GM12878 (cell line): Measurements from ENCODE around the gene DLX1. TPM values are rescaled to one million over a fixed set of nuclear protein-coding genes. Genes with fewer than 3 reads are reported as not detected.

Experiments
- ATAC-seq: fragments of 200-7000 bp; cut with Tn5 transposase; 3 replicates; pipeline ENCODE4 v1.9.1; 2020; ENCODE audit warnings: mild to moderate bottlenecking, moderate library complexity
- BruUV-seq: library from RNA; stranded (reverse); fragments of 400-500 nt; replicated peaks from 2 replicates; lab custom pipeline; 2021; lab: Mats Ljungman, UMichigan
- CTCF ChIA-PET: fragments of 300-600 bp; sonication (Branson Sonifier 250); formaldehyde crosslinking; extraction: SDS; loops from one replicate; lab custom pipeline; 2021; ENCODE audit warnings: inconsistent platforms; lab: Yijun Ruan, JAX
- POLR2A ChIA-PET: fragments of 350-600 bp; formaldehyde crosslinking; extraction: SDS; loops from one replicate; lab custom pipeline; 2021; ENCODE audit warnings: inconsistent platforms; lab: Charles Lee
- RAD21 ChIA-PET: fragments of 300-600 bp; sonication (Branson Sonifier 250); formaldehyde crosslinking; loops from one replicate; lab custom pipeline; 2023; ENCODE audit warnings: antibody characterized with exemption; ENCODE audit not compliant: unreplicated experiment; lab: Charles Lee
- SMC1A ChIA-PET: fragments of 300-600 bp; sonication (Branson Sonifier 250); formaldehyde crosslinking; loops from one replicate; lab custom pipeline; 2023; ENCODE audit not compliant: unreplicated experiment, uncharacterized antibody; lab: Charles Lee
- DNase-seq: peaks from one replicate; pipeline ENCODE4 v3.0.0-alpha.2; 2011; ENCODE audit warnings: low read depth, low spot score
- FAIRE-seq: peaks from 3 replicates; lab custom pipeline; 2011; peaks lifted over from hg19 to GRCh38; lab: Jason Lieb, UNC
- H2AFZ ChIP-seq: 2 replicates; pipeline ENCODE4 v1.6.0; 2011; ENCODE audit warnings: low read depth, low read length, control low read depth; ENCODE audit not compliant: control insufficient read depth
- H3K27ac ChIP-seq: 2 replicates; pipeline ENCODE4 v1.5.1; 2011; ENCODE audit warnings: control low read depth; ENCODE audit not compliant: control insufficient read depth, insufficient read depth
- H3K27me3 ChIP-seq, 2 experiments: replicated peaks in 1 of 2; 2 replicates each; pipeline versions ENCODE4 v1.6.0 to v1.6.1; 2011; ENCODE audit warnings: low read length in 1 of 2; ENCODE audit not compliant: control insufficient read depth in 2 of 2, insufficient read depth in 2 of 2
- H3K36me3 ChIP-seq, 2 experiments: 2 replicates each; pipeline ENCODE4 v1.5.1; 2011; ENCODE audit warnings: low read length in 1 of 2; ENCODE audit not compliant: control insufficient read depth in 2 of 2, insufficient read depth in 2 of 2
- H3K4me1 ChIP-seq: 2 replicates; pipeline ENCODE4 v1.6.1; 2011; ENCODE audit warnings: mild to moderate bottlenecking, low read length, moderate library complexity, mixed read lengths; ENCODE audit not compliant: control insufficient read depth, insufficient read depth
- H3K4me2 ChIP-seq: 2 replicates; pipeline ENCODE4 v1.6.0; 2011; ENCODE audit warnings: control low read depth; ENCODE audit not compliant: control insufficient read depth, insufficient read depth
- H3K4me3 ChIP-seq: fragments of 200-600 bp; sonication (generic); 2 replicates; pipeline ENCODE4 v1.5.1; 2016
- H3K79me2 ChIP-seq: 2 replicates; pipeline ENCODE4 v1.6.0; 2011; ENCODE audit warnings: low read length; ENCODE audit not compliant: control insufficient read depth, insufficient read depth
- H3K9ac ChIP-seq: 2 replicates; pipeline ENCODE4 v1.8.0; 2011; ENCODE audit warnings: low read length, control low read depth, mixed read lengths; ENCODE audit not compliant: control insufficient read depth, insufficient read depth
- H3K9me3 ChIP-seq: replicated peaks from 3 replicates; pipeline ENCODE4 v1.5.1; 2011; ENCODE audit warnings: mild to moderate bottlenecking, low read length; ENCODE audit not compliant: control insufficient read depth, insufficient read depth
- H4K20me1 ChIP-seq: 2 replicates; pipeline ENCODE4 v1.6.0; 2011; ENCODE audit not compliant: control insufficient read depth, insufficient read depth
- E4F1 ChIP-seq: fragments of 450-650 bp; IDR thresholded peaks from 2 replicates; pipeline ENCODE4 v1.6.1; 2018; ENCODE audit warnings: borderline replicate concordance, mild to moderate bottlenecking; ENCODE audit not compliant: partially characterized antibody
- NFIC ChIP-seq: IDR thresholded peaks from 2 replicates; pipeline ENCODE4 v1.6.1; 2012; ENCODE audit warnings: low read depth, mild to moderate bottlenecking, inconsistent platforms, low read length, moderate library complexity
- RUNX3 ChIP-seq: IDR thresholded peaks from 2 replicates; pipeline ENCODE4 v1.6.1; 2012; ENCODE audit warnings: low read length, inconsistent platforms
- TBL1XR1 ChIP-seq: IDR thresholded peaks from 2 replicates; pipeline ENCODE4 v1.6.1; 2012; ENCODE audit warnings: low read depth, low read length, improper control_type of control experiment
- ZSCAN29 ChIP-seq: fragments of 450-650 bp; IDR thresholded peaks from 2 replicates; pipeline ENCODE4 v1.6.1; 2017; ENCODE audit warnings: mild to moderate bottlenecking, moderate library complexity
- WGBS: methylation state at CpG from one replicate; pipeline ENCODE4 v1.1.6; 2016; ENCODE audit warnings: low lambda C conversion rate; ENCODE audit not compliant: insufficient replicate concordance, insufficient coverage; ENCODE audit errors: missing lambda C conversion rate; 5-methylcytosine and 5-hydroxymethylcytosine counted together
- in situ Hi-C: fragments of 300-500 bp; cut with MboI; formaldehyde crosslinking; loops from 9 replicates; pipeline ENCODE4 v1.14.3; 2018; ENCODE audit warnings: mixed read lengths
- intact Hi-C: fragments of 100-400 bp; cut with micrococcal nuclease; formaldehyde crosslinking; loops from one replicate; pipeline ENCODE4 v1.14.2; 2022; ENCODE audit not compliant: unreplicated experiment
- polyA plus RNA-seq, 11 experiments: library from polyadenylated mRNA; depleted of rRNA in 4 of 11; unstranded in 6 of 11; stranded (reverse) in 5 of 11; fragments of >200 nt; fragmentation: Nextera tagmentation in 4 of 11; fragmentation: Illumina TruSeq in 1 of 11; extraction: Ambion mirVana in 4 of 11; extraction: Trizol in 1 of 11; gene quantifications; 1 replicate in 1 of 11; 2 replicates in 10 of 11; pipeline versions ENCODE4 v1.2.1 to v1.2.3, GENCODE V29; 2011 to 2016; ENCODE audit warnings: inconsistent platforms in 2 of 11, missing spikeins in 2 of 11, low read depth in 1 of 11
- total RNA-seq, 4 experiments: library from RNA; depleted of rRNA in 3 of 4; stranded (reverse); fragments of >200 nt in 3 of 4; fragmentation: Illumina TruSeq in 1 of 4; extraction: Trizol in 1 of 4; gene quantifications; 2 replicates each; pipeline versions ENCODE4 v1.2.1 to v1.2.3, GENCODE V29; 2013 to 2021

Gene DLX1
- total and polyA plus RNA-seq, 10 of the 15 experiments (the other 5 are each of a cell fraction or from before 2014, with no cell fraction given): 0.06 TPM; not detected in 9

- no peak for TF ChIP-seq E4F1
Measured at GRCh38 chr2:172050479-172051125, 34.7 kb upstream of the DLX1 start (continued).

DNA sequence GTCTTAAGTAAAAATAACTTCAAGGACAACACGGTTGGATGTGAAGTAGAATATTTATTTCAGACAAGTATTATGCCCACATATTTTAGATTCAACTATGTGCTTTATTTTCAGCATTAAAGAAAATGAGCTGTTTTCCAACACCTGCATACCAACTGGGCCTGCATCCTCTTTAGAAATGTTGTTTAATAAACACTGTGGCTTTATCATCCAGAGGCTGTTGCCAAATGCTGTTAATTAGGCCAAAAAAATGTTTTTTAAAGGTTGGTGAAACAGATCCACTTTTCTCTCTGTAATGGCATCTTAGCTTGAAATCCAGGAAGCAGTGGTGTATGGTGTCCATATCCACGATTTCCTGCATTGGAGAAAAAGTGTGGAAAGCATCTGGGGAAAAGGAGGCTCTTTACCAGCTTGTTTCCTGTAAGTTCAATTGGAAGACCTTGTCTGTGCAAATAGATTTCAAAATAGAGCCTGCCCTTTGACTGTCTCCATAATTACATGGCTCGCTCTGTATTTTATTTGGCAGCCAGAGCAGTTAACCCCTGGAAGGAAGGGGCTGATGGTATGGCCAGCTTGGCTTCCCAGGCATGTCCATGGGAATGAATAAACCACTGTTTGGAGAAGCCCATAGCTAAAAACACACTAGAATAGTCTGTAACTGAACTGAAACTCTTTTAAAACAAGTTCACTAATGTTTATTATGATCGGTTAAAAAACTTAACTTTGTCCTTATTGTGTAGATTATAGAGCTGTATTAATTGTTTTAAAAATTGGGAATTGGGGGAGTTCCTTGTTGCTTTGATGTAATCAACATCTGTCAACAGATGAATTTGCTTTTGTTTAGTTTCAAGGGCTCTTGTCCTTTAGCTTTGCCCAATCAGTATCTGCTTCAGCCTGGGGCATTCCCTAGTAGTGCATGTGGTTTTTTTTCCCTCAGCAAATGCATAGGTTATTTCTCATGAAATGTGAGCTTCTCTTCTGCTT, 33.0 kb upstream of the DLX1 start:
- RAD21 ChIA-PET: no interaction called here
- DNase-seq: no peak
- TF ChIP-seq NFIC (no peak), TBL1XR1 (no peak), ZSCAN29 (no peak), RUNX3 (peak; percentile 60)
- FAIRE-seq: no peak
- no peak overlapping the region for H3K9ac ChIP-seq
- no TSS peak for BruUV-seq
- no peaks in the 10 kb centered on the region for H3K4me1 ChIP-seq
- peak; percentile 62 for ATAC-seq
- POLR2A ChIA-PET: interaction anchor here (0.5 kb wide), 1 partner anchor 203 kb away, joined by 5 read pairs; no protein-coding TSS in a partner anchor
- 64% methylated on average over 4 of the region's 4 CpGs for WGBS
- SMC1A ChIA-PET: interaction anchor here (0.5 to 1.6 kb wide), 6 partner anchors 8 to 1066 kb away, joined by 3 to 5 read pairs (median 3); no protein-coding TSS in a partner anchor
- H3K4me3 ChIP-seq: no peak overlapping the region
- CTCF ChIA-PET: interaction anchor here (1.1 to 1.3 kb wide), 2 partner anchors 15 to 33 kb away, joined by 3 to 5 read pairs; partner anchors contain the start of gene DLX1
- no peaks in the 10 kb centered on the region for H3K79me2 ChIP-seq
- H2AFZ ChIP-seq: no peak overlapping the region
- H3K27me3 ChIP-seq: no peaks in the 10 kb centered on the region
- H4K20me1 ChIP-seq: no peaks in the 10 kb centered on the region
- H3K36me3 ChIP-seq: no peaks in the 10 kb centered on the region
- no peak overlapping the region for H3K4me2 ChIP-seq
- in situ Hi-C loops: no loop called here
- intact Hi-C loops: no loop called here
- H3K27ac ChIP-seq: no peak overlapping the region
- no peaks in the 10 kb centered on the region for H3K9me3 ChIP-seq
